Activated B cell treated with CpG ODN at 0.5 μM for 24 hours (primary cell): Measurements from ENCODE around the gene TM9SF2. TPM values are rescaled to one million over a fixed set of nuclear protein-coding genes. Genes with fewer than 3 reads are reported as not detected.

Experiments
- ATAC-seq: fragments of 200-7000 bp; cut with Tn5 transposase; one replicate; pipeline ENCODE4 v1.10.0; 2021; ENCODE audit warnings: low read depth, mild to moderate bottlenecking, moderate library complexity
- CTCF ChIA-PET: fragments of 350-600 bp; sonication (Branson Sonifier 250); formaldehyde crosslinking; loops from one replicate; lab custom pipeline; 2021; ENCODE audit warnings: antibody characterized with exemption; lab: Charles Lee
- POLR2A ChIA-PET: fragments of 350-600 bp; sonication (Branson Sonifier 250); formaldehyde crosslinking; loops from one replicate; lab custom pipeline; 2021; ENCODE audit warnings: antibody characterized with exemption; lab: Charles Lee
- DNase-seq: peaks from one replicate; pipeline ENCODE4 v3.0.0; 2022
- H3K27ac Mint-ChIP-seq: one replicate; pipeline ENCODE4 v1.8.0; 2020; ENCODE audit warnings: mixed read lengths
- H3K27me3 Mint-ChIP-seq: one replicate; pipeline ENCODE4 v1.8.0; 2021; ENCODE audit warnings: mixed read lengths
- H3K36me3 Mint-ChIP-seq: one replicate; pipeline ENCODE4 v1.8.0; 2021; ENCODE audit warnings: low read depth, mixed read lengths
- H3K4me1 Mint-ChIP-seq: one replicate; pipeline ENCODE4 v1.8.0; 2021; ENCODE audit warnings: mixed read lengths
- H3K4me3 Mint-ChIP-seq: one replicate; pipeline ENCODE4 v1.8.0; 2020; ENCODE audit warnings: mild to moderate bottlenecking, mixed read lengths
- H3K9me3 Mint-ChIP-seq: one replicate; pipeline ENCODE4 v1.8.0; 2020; ENCODE audit warnings: mixed read lengths
- CTCF ChIP-seq: fragments of 200-600 bp; IDR thresholded peaks from one replicate; pipeline ENCODE4 v1.8.0; 2022; ENCODE audit warnings: antibody characterized with exemption, mild to moderate bottlenecking
- intact Hi-C: fragments of 100-400 bp; cut with micrococcal nuclease; formaldehyde crosslinking; loops from one replicate; pipeline ENCODE4 v1.15.1; 2024
- total RNA-seq: library from RNA; stranded (reverse); gene quantifications from 2 replicates; pipeline ENCODE4 v1.2.3, GENCODE V29; 2022

TM9SF2 gene
- total RNA-seq, 1 donor from 2014 or later: 76.0 TPM

GRCh38 chr13:99553033-99553432, 51.8 kb downstream of the TM9SF2 start:
- H3K36me3 Mint-ChIP-seq: peaks cover 84% of the 10 kb centered on the region

GRCh38 chr13:99555149-99555548, 53.9 kb downstream of the TM9SF2 start:
- intact Hi-C loops: no loop called here
- Mint-ChIP-seq H3K9me3 (no peaks in the 10 kb centered on the region), H3K4me3 (no peak overlapping the region), H3K27ac (no peak overlapping the region), H3K36me3 (peaks cover 84% of the 10 kb centered on the region), H3K27me3 (no peaks in the 10 kb centered on the region), H3K4me1 (peaks cover 21% of the 10 kb centered on the region)
- POLR2A ChIA-PET: no interaction called here
- DNase-seq: no peak
- CTCF ChIA-PET: interaction anchor here (1.2 kb wide), 1 partner anchor 9 kb away, joined by 4 read pairs; no protein-coding TSS in a partner anchor
- TF ChIP-seq CTCF: no peak
- ATAC-seq: no peak

More at GRCh38 chr13:99553033-99553432, 51.8 kb downstream of the TM9SF2 start:
- no peaks in the 10 kb centered on the region for H3K9me3 Mint-ChIP-seq
- no peaks in the 10 kb centered on the region for H3K27me3 Mint-ChIP-seq
- no peak for DNase-seq
- H3K4me1 Mint-ChIP-seq: peaks cover 41% of the 10 kb centered on the region
- ATAC-seq: no peak
- CTCF ChIA-PET: no interaction called here
- TF ChIP-seq CTCF: no peak
- POLR2A ChIA-PET: no interaction called here
- peak overlapping the region; percentile 27 for H3K27ac Mint-ChIP-seq
- H3K4me3 Mint-ChIP-seq: no peak overlapping the region
- intact Hi-C loops: no loop called here

DNA sequence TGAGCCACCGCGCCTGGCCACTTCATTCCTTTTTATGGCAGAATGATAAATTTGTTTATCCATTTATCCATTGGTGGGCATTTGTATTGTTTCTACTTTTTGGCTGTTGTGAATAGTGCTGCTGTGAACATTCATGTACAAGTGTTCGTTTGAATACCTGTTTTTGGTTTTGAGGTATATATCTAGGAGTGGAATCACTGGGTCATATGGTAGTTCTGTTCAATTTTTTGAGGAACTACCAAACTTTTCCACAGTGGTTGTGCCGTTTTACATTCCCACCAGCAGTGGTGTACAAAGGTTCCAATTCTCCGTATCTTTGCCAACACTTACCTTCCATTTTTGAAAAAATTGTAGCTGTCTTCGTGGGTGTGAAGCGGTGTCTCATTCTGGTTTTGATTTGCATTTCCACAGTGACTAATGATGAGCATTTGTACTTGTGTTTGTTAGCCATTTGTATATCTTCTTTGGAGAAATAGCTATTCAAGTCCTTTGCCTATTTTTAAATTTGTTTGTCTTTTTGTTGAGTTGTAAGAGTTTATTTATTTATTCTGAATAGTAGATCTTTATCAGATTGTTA, 55.7 kb downstream of the TM9SF2 start:
- Mint-ChIP-seq H3K4me1 (peaks cover 11% of the 10 kb centered on the region), H3K9me3 (no peaks in the 10 kb centered on the region), H3K27ac (peak overlapping the region; percentile 47), H3K4me3 (no peak overlapping the region), H3K36me3 (peaks cover 84% of the 10 kb centered on the region), H3K27me3 (no peaks in the 10 kb centered on the region)
- no peak for DNase-seq
- intact Hi-C loops: no loop called here
- ChIA-PET CTCF (interaction anchor here (0.7 to 1.6 kb wide), 2 partner anchors 15 to 288 kb away, joined by 3 to 4 read pairs; no protein-coding TSS in a partner anchor), POLR2A (interaction anchor here (0.6 to 1.0 kb wide), 2 partner anchors 11 to 17 kb away, joined by 3 to 6 read pairs; no protein-coding TSS in a partner anchor)
- TF ChIP-seq CTCF: no peak
- ATAC-seq: no peak

- H3K4me3 Mint-ChIP-seq: no peak overlapping the region
- H3K9me3 Mint-ChIP-seq: no peaks in the 10 kb centered on the region
- H3K27ac Mint-ChIP-seq: no peak overlapping the region
- TF ChIP-seq CTCF: no peak
- peaks cover 86% of the 10 kb centered on the region for H3K36me3 Mint-ChIP-seq
- POLR2A ChIA-PET: no interaction called here
- DNase-seq (no peak), ATAC-seq (no peak)
- no peaks in the 10 kb centered on the region for H3K27me3 Mint-ChIP-seq
- intact Hi-C loops: no loop called here
- H3K4me1 Mint-ChIP-seq: peaks cover 11% of the 10 kb centered on the region
- CTCF ChIA-PET: interaction anchor here (1.6 kb wide), 1 partner anchor 290 kb away, joined by 4 read pairs; no protein-coding TSS in a partner anchor
Measured at GRCh38 chr13:99558570-99559180, 57.4 kb downstream of the TM9SF2 start.

DNA sequence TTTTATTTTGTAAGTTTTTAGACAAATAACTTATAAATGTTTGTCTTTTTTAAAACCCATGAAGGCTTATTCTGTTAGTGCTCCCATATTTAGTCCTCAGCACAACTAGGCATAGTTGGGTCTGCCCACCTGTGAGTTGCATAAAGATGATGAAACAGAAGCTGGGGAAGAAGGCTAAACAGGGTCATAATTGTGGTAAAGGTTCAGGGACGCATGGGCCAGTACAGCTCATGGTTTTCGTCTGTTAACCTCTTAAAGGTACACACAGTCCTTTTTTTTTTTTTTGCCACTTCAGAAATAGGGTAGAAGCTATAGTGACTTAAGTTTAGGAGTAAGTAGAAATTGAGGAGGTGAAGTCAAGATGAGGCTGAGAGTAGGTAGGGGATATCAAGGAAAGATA, 58.3 kb downstream of the TM9SF2 start:
- intact Hi-C loops: no loop called here
- Mint-ChIP-seq H3K9me3 (no peaks in the 10 kb centered on the region), H3K36me3 (peaks cover 87% of the 10 kb centered on the region), H3K27me3 (no peaks in the 10 kb centered on the region), H3K27ac (no peak overlapping the region), H3K4me1 (peaks cover 11% of the 10 kb centered on the region), H3K4me3 (no peak overlapping the region)
- no peak for DNase-seq
- ChIA-PET CTCF (no interaction called here), POLR2A (interaction anchor here (0.6 to 0.7 kb wide), 2 partner anchors 18 to 24 kb away, joined by 3 to 6 read pairs; no protein-coding TSS in a partner anchor)
- ATAC-seq: no peak
- TF ChIP-seq CTCF: no peak
